Left renal cortex interstitium (tissue), 4 donors: Measurements from ENCODE around the gene ACSS1. TPM values are rescaled to one million over a fixed set of nuclear protein-coding genes. Genes with fewer than 3 reads are reported as not detected.

Experiments
- DNase-seq, 4 donors: peaks; one replicate each; pipeline ENCODE4 v3.0.0-alpha.2; 2013; ENCODE audit warnings: low read depth in 4 of 4, low spot score in 2 of 4, missing footprints in 1 of 4
- polyA plus RNA-seq, 4 donors: library from polyadenylated mRNA; unstranded; fragments of 120-200 nt; gene quantifications; one replicate each; pipeline ENCODE4 v1.2.1, GENCODE V29; 2013; ENCODE audit not compliant: insufficient read length in 4 of 4

The ACSS1 gene
- polyA plus RNA-seq, 4 donors, result 29.8 to 35.0 (median 32.4) TPM

GRCh38 chr20:25048519-25048952, 9.4 kb downstream of the ACSS1 start:
- DNase-seq, result no peak

DNA sequence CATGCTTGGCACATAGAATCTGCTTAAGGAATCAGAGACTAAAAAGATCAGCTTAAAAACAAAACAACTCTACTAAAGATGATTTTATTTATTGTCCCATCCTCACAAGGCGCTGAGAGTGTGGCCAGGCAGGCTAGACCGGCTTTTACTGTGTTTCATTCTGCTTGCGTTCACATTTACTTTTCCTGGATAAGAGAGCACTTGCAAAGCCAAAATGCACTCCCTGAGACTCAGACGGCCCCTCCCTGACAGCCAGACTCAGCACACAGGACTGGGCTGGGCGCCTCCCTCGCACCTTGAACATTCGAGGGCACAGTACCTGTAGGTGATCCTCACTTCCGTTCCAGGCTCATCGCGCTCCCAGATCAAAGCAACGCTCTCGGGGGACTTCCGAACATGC, 10.2 kb downstream of the ACSS1 start:
- no peak for DNase-seq

GRCh38 chr20:25046736-25047666, 10.9 kb downstream of the ACSS1 start:
- DNase-seq, result no peak

- DNase-seq, result no peak
Measured at GRCh38 chr20:25046181-25046641, 11.7 kb downstream of the ACSS1 start.

GRCh38 chr20:25045343-25045712, 12.6 kb downstream of the ACSS1 start:
- DNase-seq, result no peak

DNA sequence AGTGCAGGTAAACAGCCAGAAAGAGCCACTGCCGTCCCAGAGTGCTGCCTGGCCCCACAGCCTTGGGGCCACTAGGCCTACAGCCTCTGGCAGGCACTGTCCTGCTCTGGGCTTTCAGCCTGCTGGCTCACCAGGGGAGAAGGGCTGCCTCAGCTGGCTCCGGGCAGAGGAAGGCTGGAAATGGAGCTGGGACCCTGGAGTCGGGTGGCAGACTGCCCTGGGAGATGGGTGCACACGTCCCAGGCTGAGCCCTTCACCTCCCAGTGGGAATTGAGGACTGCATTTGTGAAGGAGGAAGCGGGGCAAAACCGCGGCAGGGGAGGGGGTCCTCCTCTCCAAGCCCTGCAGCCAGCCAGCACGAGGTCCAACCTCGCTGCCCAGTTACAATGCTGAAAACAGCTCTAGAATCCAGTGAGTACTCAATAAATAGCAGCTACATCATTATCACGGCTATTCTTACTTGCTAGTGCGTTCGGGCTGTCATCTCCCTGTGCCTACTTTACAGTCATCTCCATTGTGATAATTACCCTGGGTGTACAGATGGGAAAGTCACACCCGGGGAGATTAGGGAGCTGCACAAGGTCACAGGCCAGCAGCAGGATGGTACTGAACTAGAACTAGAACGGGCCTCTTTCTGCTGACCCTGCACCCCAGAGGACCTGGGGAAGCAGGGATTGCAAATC, 13.1 kb downstream of the ACSS1 start:
- no peak for DNase-seq

GRCh38 chr20:25044261-25044560, 13.7 kb downstream of the ACSS1 start:
- DNase-seq, result no peak

DNA sequence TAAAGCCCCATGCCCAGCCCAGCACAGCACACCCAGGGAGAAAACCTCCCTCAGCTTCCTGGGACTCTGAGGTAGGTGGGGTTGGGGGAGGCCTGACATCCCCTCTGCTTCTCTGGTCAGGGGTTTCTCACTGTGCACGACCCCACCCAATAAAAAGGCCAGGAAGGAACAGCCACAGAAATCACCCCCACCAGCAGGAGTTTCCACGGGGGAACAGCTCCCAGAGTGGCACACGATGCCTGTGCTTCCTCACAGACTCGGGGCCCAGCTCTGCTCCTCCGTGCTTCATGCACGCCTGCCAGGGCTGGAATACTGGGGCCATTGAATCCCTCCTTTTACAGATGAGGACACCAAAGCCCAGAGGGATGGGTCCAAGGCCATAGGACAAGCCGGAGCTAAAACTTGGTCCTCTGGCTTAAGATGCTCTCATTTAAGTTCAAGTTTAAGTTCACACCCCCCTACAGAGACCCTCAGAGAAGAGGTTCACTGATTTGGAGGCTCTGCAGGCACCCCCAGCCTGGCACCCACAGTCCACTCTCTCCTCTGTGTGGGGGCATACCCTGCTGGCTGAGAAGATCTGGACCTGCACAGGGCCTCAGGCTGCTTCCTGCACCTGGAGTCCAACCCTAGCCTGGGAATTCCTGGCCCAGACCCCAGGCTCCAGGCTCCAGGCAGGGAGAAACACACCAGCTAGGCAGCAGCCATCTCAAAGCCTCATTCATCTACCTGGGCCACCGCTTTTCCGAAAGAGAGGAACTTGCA, 14.3 kb downstream of the ACSS1 start:
- DNase-seq, result no peak

GRCh38 chr20:25042531-25043498, 15.1 kb downstream of the ACSS1 start:
- no peak for DNase-seq

DNA sequence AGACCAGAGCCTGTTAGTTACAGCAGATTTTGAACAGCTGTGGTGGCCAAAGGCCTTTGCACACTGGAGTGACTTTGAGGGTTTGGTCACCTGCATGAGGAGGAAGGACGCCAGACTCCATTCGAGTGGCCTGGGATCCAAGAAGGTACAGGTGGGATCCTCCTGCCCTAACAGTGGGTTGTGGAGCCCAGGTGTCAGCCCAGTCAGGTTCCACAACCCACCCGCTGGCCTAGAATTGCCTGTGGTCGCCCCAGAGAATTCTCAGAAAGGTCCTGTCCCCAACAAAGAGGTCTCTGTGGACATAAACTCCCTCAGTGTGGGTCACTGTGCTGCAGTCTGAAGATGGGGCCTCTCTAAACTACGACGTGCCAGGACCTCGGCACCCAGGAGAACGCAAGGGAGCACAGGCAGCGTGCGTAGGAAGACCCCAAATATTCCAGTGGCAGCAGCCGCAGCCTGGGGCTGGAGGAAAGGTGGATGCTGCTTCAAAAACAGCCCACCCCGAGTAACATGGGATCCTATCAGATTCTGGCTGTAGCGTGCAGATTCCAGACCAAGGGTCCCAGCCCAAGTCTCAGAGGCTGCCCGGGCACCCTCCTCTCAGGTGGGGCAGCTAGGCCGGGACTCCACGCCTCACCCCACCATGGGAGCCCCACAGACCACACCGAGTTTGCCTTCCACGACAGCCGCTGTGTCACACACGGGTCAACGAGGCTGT, 16.0 kb downstream of the ACSS1 start:
- no peak for DNase-seq

DNA sequence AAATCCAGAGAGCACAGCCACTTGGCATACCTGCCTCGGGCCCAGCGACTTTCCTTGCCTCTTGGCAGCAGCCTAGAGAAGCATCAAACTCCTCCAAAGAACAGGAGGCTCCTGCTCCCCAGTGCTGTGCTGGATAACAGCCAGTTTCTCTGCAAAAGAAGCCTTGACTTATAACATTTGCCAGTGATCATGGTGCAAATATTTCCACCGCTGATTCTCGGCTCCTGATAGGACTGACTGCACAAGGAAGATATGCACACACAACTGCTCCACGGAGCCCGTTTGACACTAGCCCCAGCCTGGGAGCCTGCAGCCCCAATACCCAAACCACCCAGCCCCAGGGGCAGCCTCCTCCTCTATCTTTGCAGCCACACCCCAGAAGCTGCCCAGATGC, 17.5 kb downstream of the ACSS1 start:
- no peak for DNase-seq

GRCh38 chr20:25039697-25040437, 18.1 kb downstream of the ACSS1 start:
- no peak for DNase-seq

- no peak for DNase-seq
Measured at GRCh38 chr20:25038591-25039015, 19.3 kb downstream of the ACSS1 start.

GRCh38 chr20:25038103-25038410, 19.9 kb downstream of the ACSS1 start:
- no peak for DNase-seq

- no peak for DNase-seq
Measured at GRCh38 chr20:25037288-25038102, 20.4 kb downstream of the ACSS1 start.

GRCh38 chr20:25036331-25036936, 21.5 kb downstream of the ACSS1 start:
- no peak for DNase-seq

DNA sequence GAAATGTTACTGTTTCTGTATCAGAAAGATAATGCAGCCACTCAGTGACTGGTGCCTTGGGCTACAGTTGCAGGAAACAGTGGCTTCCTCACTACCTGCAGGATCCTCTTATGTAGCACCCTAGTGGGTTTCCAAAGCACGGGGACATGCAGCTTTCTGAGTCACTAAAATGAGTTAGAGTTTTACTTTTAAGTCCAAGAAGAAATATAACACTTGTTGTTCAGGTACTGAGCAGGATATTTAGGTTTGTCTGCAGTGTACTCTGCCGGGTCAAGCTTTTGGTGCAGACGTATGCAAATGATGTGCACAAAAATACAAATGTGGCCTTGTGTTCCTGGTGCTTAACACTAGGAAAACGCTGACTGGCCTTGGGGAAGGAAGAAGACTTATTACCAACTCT, 22.0 kb downstream of the ACSS1 start:
- DNase-seq, result no peak

DNA sequence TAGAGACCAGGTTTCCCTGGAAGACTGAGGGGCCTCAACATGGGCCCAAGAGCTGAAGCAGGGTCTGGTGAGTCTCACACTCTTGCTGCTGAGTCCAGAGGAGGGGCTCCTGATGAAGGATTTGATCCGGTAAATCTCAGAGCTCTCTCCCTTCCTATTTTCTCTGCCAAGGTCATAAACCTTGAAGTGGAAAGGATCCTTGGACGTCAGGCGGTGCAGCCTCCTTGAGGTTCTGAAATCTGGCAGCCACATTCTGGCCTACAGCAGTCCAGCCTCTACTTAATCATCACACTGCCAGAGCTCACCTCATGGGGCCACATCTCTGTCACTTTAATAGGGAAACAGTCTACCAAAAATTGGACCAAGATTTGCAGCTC, 24.0 kb downstream of the ACSS1 start:
- no peak for DNase-seq
